Fibroblast of skin of right quadriceps (primary cell): ENCODE measurements around the gene ERICH6.
"Not testable (repeated sequence)": the region's sequence is repeated elsewhere in the genome, so short reads cannot be mapped to it uniquely, and the experiment has no call there.

Source experiments
- DNase-seq: peaks from one replicate; pipeline ENCODE4 v3.0.0-alpha.2; 2013

ERICH6 gene

DNA sequence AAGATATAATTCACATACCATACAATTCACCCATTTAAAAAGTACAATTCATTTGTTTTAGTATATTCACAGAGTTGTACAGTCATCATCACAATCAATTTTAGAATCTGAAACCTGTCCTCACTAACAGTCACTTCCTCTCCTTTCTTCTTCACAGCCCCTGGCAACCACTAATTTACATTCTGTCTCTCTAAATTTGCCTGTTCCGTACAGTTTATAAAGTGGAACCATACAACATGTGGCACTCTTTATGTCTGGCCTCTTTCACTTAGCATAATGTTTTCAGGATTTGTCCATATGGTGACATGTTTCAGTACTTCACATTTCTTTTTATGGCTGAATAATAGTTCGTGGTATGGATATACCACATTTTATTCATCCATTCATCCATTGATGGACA, 22.7 kb downstream of the ERICH6 start:
- DNase-seq, result no peak

DNA sequence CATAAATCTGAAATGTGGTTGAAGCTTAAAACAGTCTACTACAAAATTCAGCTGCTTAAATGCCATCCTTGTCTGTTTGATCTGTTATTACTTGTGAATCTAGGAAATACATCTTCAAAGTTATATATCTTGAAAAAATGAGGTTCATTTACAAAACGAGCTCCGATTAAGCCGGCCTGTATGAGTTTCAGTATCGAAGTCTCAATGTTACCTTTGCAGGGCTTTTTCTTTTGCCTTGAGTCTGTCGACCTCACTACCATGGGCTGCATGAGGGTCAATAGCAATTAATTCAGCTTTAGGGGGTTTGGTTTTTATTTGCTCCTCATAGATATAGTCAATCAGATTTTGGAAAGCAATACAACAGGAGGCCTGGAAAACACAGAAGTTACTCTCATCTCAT, 23.2 kb downstream of the ERICH6 start:
- no peak for DNase-seq

DNA sequence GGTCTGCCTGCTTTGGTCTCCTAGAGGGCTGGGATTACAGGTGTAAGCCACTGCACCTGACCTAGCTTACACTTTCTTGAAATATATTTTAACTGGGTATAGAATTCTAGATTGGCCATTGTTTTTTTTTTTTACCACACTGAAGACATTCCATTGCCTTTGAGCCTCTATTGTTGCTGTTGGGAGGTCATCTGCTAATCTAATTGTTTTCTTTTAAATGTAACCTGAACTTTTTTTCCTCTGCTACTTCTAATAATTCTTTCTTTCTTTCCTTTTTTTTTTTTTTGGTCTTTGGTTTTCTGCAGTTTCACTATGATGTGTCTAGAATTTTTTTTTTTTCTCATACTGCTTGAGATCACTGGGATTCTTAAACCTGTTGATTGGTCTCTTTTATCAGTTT, 28.1 kb downstream of the ERICH6 start:
- no peak for DNase-seq

DNA sequence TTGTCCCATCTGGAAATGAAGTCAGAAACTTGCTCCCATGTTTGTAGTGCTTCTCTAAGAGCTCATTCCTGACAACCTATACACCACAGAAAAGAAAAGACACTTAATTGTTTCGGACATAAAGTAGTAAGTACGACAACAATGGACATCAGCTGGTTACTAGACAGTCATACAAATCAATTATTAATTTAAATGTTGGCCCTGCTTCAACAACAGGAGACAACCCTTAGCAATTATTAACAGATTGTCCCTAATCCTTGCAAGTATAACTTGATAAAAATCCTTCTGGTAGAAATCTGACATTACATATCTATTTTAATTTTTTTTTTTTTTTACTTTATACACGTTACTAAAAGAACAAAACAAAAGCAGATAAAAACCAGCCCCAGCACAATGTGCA, 29.8 kb downstream of the ERICH6 start:
- DNase-seq, result no peak

DNA sequence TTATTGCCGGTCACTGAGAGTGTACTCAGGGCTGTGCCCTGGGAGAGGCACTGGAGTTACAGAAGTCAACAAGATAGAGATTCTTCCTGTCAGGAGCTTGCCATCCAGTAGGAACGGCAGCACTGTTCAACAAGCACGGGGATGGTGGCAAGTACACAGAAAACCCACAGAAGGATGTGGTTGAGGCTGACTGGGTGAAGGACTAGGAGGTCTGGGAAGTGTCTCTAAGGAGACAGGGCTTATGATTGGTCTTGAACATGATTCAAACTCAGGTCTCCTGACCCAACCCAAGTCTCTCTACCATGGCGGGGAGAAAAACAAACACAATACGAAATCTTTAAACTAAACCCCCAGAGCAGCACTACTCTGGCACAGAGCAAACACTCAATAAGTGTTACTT, 37.6 kb downstream of the ERICH6 start:
- no peak for DNase-seq

DNA sequence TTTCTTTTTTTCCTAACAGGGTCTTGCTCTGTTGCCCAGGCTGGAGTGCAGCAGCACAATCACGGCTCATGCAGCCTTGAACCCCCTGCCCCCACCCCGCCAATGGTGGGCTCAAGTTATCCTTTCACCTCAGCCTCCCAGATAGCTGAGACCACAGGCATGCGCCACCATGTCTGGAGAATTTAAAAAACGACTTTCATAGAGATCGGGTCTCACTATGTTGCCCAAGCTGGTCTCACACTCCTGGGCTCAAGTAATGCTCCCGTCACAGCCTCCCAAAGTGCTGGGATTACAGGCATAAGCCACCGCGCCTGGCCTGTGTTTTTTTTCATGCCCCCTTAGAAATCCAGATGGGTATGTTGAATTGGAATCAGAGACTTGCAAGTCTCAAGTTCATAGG, 40.3 kb downstream of the ERICH6 start:
- DNase-seq, result no peak

DNA sequence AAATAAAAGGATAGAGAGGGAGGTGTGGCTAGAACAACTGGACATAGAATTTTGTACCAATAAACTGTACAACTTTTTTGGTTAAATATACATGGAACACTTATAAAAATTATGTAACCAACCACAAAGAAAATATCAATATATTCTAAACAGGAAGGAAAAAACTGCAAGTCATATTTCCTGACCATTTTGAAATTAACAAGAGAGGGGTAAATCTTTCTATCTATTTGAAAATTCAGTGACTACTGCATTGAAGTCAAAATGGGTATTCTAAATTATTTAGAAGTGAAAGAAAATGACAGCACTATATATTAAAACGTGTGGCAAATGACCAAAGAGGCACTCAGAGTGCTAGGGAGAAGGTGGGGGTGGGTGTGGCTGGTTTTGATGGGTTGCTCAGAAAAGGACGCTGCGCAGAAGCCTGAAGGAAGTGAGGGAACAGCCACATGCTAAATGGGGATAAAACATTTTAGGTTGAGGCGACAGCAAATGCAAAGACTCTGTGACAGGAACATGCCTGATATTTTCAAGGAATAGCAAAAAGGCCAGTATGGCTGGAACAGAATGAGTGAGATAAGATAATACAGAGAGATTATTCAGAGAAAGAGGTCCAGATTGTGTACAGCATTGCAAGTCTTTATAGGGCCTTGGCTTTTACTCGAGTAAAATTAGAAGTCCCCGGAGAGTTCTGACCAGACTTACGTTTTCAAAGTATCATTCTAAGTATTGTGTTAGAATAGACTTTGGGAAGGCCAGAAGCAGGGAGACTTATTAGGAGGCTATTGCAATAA, 41.1 kb downstream of the ERICH6 start:
- DNase-seq, result no peak

DNA sequence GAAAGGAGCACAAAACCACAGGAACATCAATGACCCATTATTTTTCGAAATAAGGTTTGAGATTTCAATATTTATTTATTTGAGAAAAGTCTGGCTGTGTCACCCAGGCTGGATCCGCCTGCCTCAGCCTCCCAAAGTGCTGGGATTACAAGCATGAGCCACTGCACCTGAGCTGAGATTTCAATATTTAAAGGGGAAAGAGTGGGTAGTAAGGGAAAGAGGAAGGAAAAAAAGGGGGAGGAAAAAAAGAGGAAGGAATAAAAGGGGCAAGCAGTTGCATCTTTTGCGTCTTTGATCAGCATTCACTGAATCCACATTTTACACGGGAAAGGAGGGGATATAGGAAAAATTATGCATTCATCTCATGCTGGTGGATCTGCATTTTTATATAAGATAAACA, 47.4 kb downstream of the ERICH6 start:
- DNase-seq, result no peak

DNA sequence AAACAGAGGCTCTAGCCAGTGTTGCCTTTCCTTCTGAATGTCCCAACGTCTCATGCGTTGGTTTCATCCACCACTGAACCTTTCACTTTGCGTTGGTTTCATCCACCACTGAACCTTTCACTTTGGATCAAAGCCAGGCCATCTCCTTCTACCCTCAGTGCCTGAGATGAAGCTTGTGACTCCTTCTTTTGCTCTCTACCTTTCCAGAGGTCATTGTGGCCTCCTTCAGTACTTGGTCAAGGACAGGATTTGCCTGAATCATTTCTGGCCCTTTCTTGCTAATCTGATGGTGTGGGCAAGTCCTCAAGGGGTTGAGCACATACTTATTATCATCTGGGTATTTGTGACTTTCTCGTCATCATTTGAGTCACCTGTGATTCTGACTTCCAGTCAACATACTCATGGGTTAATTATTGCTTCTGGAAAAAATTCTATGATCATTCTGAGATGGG, 50.6 kb downstream of the ERICH6 start:
- DNase-seq, result no peak

DNA sequence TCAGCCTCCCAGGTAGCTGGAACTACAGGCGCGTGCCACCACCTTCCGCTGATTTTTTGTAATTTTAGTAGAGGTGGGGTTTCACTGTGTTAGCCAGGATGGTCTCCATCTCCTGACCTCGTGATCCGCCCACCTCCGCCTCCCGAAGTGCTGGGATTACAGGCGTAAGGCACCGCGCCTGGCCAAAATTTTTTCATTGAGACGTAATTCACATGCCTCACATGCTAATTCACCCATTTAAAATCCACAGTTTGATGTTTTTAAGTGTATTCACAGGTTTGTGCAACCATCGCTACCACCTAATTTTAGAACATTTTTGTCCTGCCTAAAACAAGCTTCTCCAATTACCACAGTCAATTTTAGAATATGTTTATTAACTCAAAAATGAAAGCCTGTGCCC, 63.5 kb downstream of the ERICH6 start:
- no peak for DNase-seq

DNA sequence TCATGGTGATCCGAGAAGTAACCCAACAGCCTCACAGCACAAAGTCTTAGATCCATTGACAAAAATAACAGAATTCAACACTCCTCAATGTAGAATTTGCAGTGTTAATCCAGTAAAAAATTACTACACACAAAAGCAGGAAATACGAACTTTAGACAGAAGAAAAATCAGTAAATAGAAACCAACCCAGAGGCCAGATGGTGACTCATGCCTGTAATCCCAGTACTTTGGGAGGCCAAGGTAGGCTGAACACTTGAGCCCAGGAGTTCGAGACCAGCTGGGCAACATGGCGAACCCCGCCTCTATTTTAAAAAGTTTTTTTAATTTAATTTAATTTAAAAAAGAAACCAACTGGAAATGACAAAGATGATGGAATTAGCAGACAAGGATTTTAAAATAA, 64.5 kb downstream of the ERICH6 start:
- no peak for DNase-seq

DNA sequence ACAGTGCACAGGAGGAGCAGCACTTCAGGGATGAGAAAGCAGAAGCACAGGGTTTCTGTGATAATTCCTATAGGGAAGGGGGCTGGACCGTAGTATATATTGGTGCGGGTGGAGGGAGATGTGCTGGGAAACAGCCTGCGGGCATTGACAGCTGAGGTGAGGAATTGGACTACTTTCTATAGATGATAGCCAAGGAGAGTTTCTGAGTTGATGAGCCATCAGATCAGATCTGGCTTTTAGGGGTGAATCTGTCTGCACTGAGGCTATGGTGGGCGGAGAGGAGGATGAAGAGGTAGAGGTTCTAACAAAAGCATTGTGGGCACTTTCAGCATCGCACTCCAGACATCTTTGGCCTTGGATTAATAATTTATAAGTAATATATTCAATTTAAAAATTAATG, 67.5 kb downstream of the ERICH6 start:
- no peak for DNase-seq

DNA sequence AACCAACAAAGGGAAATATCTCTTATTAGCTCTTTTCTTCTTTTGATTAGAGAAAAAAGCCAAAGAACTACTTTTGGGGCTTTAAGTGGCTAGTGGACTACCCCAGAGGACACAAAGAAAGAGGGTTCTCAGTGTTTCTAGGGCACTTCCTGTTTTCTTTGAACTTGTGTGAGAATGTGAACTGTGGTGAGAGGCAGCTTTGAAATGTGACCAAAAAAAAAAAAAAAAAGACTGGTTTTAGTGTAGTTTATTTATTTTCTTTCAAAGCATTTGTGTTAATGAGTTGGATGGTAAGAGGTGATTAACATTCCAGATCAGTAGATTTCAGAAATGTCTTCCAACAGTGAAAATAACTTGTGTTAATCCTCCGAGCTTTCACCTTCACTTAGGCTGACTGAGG, 68.2 kb downstream of the ERICH6 start:
- no peak for DNase-seq

DNA sequence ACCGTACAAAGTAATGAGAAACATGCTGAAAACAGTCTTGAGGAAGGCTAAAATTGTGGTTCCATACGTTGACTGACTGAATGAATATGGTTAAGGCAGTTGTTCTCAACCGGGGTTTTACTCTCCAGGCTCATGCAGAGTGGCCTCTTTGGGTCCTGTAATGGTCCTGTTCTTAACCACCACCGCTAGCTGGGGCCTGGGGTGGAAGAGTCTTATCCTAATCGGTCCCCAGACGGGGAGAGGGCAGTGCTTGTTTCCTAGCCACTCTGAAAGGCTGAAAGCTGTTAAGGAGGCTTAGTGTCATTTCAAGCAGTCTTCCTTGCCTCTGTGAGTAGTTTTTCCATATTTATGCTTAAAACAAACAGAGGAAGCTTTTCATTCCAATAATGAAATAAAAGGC, 68.6 kb downstream of the ERICH6 start:
- no peak for DNase-seq

DNA sequence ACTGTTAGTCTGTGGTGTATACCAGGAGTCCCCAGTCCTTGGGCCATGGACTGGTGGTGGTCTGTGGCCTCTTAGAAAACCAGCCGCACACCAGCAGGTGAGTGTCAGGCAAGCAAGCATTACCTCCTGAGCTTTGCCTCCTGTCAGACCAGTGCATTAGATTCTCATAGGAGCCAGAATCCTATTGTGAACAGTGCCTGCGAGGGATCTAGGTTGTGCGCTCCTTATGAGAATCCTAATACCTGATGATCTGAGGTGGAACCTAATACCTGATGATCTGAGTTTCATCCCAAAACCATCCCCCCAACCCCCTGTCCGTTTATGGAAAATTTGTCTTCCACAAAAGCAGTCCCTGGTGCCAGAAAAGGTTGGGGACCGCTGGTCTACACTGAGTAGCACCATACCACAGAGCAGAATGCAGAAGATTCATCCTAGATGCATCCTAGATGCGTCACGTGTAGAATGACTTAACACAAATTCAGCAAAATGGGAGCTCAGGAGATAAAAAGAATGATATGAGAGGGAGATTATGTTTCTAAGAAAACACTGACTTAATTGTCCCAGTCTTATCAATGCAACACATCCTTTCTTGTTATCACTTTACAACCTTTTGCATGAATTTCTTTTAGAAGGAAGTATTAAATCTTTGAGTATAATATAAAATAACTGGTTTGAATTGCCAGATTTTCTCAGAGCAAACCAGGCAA, 72.1 kb downstream of the ERICH6 start:
- DNase-seq, result no peak

DNA sequence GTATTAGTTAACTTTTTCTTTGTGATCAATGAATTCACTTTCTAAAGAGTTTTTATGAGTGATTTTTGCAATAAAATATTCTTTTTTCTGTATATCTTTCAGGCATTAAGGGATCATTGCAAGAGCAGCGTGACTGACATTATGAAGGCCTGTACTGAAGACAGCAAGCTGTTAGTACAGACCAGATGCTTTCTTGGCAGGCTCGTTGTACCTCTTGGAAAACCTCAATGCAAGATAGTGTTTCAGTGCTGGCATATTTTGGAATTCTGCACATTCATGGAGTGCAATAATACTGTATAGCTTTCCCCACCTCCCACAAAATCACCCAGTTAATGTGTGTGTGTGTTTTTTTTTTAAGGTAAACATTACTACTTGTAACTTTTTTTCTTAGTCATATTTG, 76.2 kb downstream of the ERICH6 start:
- DNase-seq, result peak; percentile 12

DNA sequence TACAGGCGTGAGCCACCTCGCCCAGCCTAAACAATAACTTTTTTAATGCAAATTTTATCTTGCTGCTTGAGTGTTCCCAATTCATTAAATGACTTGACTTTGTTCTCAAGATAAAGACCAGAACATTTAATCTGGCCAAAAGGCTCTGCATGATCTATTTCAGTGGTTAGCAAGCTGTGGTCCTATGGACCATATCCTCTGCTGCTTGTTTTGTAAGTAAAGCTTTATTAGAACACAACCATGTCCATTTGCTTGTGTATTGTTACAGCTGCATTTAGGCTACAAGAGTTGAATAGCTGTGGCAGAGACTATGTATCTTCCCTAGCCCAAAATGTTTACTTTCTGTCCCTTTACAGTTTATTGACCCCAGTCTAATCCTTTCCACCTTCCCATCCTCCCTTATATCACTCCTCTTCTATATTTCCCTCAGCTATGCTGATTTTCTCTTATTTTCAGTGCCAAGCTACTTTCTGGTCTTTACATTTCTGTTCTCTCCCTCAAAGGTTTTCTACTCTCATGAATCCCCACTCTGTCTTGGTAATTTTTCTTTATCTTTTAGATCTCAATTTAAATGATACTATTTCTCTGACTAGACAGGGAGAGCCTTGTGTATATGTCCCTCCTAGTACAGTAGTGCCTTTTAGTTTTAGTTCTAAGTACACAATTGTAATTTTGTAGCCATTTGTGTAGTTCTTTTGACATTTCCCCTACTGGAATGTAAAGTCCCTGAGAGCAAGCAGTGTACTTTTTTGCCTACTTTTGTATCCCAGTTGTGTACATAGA, 77.4 kb downstream of the ERICH6 start:
- DNase-seq, result no peak

DNA sequence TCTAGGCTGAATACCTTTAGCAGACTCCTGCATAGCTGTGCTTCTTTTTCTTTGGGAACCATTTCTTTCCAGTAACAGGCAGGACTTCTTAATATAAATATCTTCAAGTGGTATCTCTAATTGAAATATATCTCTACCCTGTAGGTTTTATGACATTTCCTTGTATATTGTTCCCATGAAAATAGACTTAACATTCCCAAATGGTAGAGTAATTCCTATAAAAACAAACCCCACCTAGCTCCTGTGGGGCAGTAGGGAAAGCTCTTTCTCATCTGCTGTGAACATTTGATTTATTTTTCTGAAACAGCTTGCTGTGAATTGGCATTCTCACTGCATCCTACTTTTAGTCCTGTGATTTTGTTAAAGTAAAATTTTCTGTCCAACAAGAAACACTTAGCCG, 79.8 kb downstream of the ERICH6 start:
- peak; percentile 17 for DNase-seq

DNA sequence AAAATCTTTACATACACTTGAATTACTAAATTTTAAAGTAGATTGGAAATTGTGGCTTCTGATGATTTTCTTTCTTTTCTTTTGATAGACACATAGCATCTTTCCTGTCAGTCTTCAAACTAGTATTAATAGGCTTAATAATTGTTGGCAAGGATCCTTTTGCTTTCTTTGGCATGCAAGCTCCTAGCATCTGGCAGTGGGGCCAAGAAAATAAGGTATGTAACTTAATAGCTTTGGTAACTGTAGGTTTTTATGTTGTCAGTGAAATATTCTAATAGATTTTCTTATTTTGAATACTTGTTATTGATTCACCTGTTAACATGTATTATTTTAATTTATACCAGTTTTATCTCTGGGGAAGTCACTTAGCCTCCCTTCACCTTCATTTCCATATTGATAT, 80.8 kb downstream of the ERICH6 start:
- DNase-seq, result not testable (repeated sequence)

DNA sequence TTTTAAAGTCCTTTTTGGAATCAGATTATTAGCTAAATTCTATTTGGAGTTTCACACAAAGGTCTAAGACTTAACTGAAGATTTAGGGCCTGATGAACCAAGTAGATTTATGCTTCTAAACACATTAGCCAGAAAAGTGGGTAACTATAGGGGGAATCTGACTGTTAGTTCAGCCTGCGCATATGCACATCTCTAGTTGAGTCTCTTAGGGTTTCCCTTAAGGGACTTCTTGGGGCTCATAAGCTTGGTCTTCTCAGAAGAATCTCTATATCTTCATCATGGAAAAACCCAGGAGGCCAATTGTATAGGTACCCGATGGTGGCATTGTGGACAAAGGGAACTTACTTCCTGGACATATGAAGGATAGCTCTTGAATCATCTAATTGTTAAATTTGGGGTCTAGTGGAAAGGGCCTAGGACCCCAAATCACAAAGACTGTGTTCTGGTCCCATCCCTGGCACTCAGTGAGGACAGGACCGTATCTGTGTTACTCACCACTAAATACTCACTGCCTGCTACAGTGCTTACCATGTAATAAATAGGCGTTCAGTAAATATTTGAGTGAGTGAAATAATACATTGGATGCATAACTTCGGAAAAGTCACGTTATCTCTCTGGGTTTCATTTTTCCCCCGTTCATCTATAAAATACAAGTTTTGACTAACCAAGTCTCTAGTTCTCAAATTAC, 83.6 kb downstream of the ERICH6 start:
- no peak for DNase-seq

DNA sequence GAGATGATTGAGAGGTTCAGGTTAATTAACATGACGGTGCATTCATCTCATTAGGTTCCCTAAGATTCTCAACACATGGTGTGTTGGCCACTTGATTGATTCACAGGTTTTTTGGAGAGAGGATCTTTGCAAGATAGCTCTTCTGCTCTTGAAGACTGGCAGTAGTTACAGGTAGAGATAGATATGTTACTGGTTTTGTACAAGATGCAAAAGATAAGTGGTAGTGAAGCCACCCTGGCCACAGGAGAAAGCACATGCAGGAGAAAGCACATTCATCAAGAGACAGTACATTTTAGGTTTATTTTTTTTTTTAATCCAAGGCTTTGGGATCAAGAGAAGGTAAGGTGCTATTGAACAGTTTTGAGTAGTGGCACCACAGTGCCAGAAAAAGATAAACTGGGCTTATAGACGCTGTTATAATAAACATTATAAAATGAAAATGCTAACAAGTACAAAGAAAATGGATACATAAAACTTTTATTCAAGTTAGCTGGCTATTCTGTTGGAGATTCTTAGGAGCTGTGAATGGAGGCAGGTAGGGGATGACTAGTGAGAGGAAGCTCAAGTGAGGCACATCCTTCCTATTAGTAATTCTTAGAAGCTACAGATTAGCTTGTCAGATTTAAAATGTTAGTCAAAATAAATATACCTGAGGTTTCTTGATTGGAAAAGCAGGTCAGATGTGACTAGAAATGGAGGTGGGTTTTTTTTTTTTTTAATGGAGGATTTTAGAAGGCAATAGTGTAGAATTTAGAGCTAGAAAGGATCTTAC, 89.8 kb downstream of the ERICH6 start:
- DNase-seq, result no peak

DNA sequence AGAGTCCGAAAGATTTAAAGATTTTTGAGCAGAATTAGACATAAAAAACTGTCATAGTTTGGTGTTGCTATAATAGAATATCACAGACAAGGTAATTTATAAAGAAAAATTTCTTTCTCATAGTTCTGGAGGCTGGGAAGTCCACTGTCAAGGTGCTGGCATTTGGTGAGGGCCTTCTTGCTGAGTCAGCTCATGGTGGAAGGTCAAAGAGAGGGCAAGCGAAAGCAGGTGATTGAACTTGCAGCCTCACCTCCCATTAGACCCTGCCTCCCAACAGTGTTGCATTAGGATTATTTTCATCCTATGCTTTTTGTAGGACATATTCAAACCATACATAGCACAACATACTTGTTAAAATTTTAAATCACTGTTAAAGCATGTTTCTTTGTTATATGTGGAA, 90.7 kb downstream of the ERICH6 start:
- no peak for DNase-seq
